ENCODE measurements around the gene RTCA.
"Not testable (repeated sequence)": the region's sequence is repeated elsewhere in the genome, so short reads cannot be mapped to it uniquely, and the experiment has no call there.

The RTCA gene

DNA sequence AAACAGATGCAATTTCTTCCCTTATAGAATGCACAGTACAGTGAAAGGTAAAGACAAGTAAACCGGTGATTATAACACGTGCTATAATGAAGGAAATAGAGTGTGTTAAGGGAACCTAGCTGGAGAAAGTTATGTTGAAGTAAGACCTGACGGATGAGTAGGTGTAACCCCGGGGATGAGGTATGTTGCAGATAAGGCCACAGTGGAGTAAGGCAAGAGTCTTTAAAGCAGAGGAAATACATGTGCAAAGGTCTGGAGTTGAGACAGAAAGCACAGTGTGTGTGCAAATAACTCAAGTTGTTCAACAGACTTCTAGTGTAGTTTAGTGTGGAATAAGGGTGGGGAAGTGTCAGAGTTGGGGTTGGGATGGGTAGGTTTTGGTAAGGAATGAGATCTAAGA is 19.3 kb upstream of the RTCA start:
- TF ChIP-seq CTCF (IDR thresholded peaks at IDR 0.05; ENCODE audit: low read depth, low read length): no peak
- H3K4me3 ChIP-seq (ENCODE audit: low read depth, low read length): no peak overlapping the region

DNA sequence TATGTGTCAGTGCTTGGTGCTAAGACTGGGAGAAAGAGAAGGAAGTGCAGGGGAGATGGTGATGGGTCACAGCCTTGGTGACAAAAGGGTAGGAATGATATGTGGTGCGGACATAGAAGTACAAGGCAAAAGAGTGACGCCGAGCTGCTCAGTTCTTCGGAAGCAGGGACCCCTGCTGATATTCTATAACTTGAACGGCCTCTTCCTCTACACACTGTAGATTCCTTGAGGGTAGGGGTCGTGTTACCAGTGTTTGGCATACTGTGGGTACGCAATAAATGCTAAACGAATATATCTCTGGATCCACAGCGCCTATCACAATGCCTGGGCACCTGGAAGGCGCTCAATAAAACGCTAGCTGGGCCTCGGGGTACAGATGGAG is 16.9 kb upstream of the RTCA start:
- TF ChIP-seq CTCF (IDR thresholded peaks at IDR 0.05; ENCODE audit: low read depth, low read length): no peak
- H3K4me3 ChIP-seq (ENCODE audit: low read depth, low read length): peak overlapping the region; percentile 95

DNA sequence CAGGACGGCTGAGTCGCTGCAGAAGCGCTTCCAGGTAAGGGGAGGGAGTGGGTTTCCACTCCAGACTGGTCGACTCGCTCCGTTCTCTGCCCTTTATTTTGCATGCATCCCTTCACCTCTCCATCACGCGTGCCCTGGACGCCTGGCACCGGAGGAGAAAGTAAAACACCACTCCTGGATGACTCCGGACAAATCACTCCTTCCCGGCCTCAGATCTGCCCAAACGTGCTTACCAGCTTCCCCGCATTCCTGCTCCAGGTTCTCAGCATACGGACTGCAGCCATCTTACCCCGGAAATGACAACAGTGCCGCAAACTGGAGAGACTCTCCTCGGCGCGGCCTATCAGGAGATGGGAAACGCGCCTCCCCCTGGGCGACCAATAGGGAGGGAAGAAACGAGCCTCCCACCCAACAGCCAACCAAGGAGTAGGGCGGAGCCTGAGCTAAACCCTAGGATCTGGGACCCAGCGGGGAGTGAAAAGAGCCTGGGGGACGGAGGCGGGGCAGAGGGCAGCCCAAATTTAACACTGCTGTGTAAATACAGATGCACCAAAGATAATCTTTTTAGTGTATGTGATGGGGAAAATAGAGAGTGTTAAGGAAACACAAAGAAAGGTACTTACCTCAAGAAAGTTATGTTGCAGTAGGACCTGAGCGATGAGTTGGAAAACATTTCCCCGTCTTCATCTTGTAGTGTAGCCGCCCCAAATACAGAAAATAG is 16.3 kb upstream of the RTCA start, which contains the start of gene DBT:
Gene DBT, minus strand, starts transcription at position 298 of the 721 bp plus-strand sequence. Its CDS starts 14 bp downstream, at position 284.
- no peak for TF ChIP-seq CTCF (IDR thresholded peaks at IDR 0.05; ENCODE audit: low read depth, low read length)
- peak within 1 kb of the TSS; percentile 95 for H3K4me3 ChIP-seq (ENCODE audit: low read depth, low read length)

- no peak for TF ChIP-seq CTCF (IDR thresholded peaks at IDR 0.05; ENCODE audit: low read depth, low read length)
Measured at GRCh38 chr1:100250264-100250663, 15.8 kb upstream of the RTCA start.

GRCh38 chr1:100250807-100251206 is 15.2 kb upstream of the RTCA start:
- TF ChIP-seq CTCF (IDR thresholded peaks at IDR 0.05; ENCODE audit: low read depth, low read length): no peak

More at GRCh38 chr1:100250264-100250663, 15.8 kb upstream of the RTCA start:
- H3K4me3 ChIP-seq (ENCODE audit: low read depth, low read length): peak overlapping the region; percentile 95

GRCh38 chr1:100252901-100253300 is 13.1 kb upstream of the RTCA start:
- TF ChIP-seq CTCF (IDR thresholded peaks at IDR 0.05; ENCODE audit: low read depth, low read length): no peak
- no peak overlapping the region for H3K4me3 ChIP-seq (ENCODE audit: low read depth, low read length)

More at GRCh38 chr1:100250807-100251206, 15.2 kb upstream of the RTCA start:
- H3K4me3 ChIP-seq (ENCODE audit: low read depth, low read length): no peak overlapping the region

- H3K4me3 ChIP-seq (ENCODE audit: low read depth, low read length): no peak overlapping the region
- TF ChIP-seq CTCF (IDR thresholded peaks at IDR 0.05; ENCODE audit: low read depth, low read length): no peak
Measured at GRCh38 chr1:100253552-100253951, 12.5 kb upstream of the RTCA start.

DNA sequence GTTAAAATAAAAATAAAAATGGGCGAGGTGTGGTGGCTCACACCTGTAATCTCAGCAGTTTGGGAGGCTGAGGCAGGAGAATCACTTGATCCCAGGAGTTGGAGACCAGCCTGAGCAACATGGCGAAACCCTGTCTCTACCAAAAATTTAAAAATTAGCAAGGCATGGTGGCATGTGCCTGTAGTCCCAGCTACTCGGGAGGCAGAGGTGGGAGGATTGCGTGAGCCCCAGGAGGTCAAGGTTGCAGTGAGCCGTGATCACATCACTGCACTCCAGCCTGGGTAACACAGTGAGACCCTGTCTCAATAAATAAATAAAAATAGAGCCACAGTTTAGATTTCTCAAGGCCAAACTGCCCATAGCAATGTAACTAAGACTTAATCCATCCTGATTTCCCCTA is 9.7 kb upstream of the RTCA start:
- H3K4me3 ChIP-seq (ENCODE audit: low read depth, low read length): not testable (repeated sequence)

GRCh38 chr1:100258427-100258826 is 7.6 kb upstream of the RTCA start:
- H3K4me3 ChIP-seq (ENCODE audit: low read depth, low read length): not testable (repeated sequence)

Measured in WI38 (cell line).